GM21360 (cell line): Measurements from ENCODE around the gene SYNPO2L.
"Not testable (repeated sequence)": the region's sequence is repeated elsewhere in the genome, so short reads cannot be mapped to it uniquely, and the experiment has no call there.

ENCODE experiments used
- ATAC-seq: cut with Tn5 transposase; IDR thresholded peaks from one replicate; pipeline ENCODE4 v1.9.1; 2021; ENCODE audit warnings: mild to moderate bottlenecking, moderate library complexity; ENCODE audit not compliant: unreplicated experiment

SYNPO2L gene

GRCh38 chr10:73655990-73656298, at the start of gene SYNPO2L:
SYNPO2L (minus strand) TSS chr10:73656029; CDS start chr10:73655922, 107 bp downstream.
- ATAC-seq, result no peak

- ATAC-seq, result not testable (repeated sequence)
These were observed 48.1 kb upstream of the SYNPO2L start for GRCh38 chr10:73703924-73704323.

- ATAC-seq, result not testable (repeated sequence)
These were observed 43.0 kb upstream of the SYNPO2L start for GRCh38 chr10:73698819-73699218.

- not testable (repeated sequence) for ATAC-seq
These were observed 41.9 kb upstream of the SYNPO2L start, which contains the start of gene AGAP5 for GRCh38 chr10:73697675-73698159. AGAP5 (minus strand) TSS chr10:73698109; CDS start chr10:73697755, 354 bp downstream.

GRCh38 chr10:73695302-73695701, 39.5 kb upstream of the SYNPO2L start:
- not testable (repeated sequence) for ATAC-seq

- ATAC-seq, result not testable (repeated sequence)
These were observed 34.9 kb upstream of the SYNPO2L start for GRCh38 chr10:73690755-73691154.

GRCh38 chr10:73689596-73689995, 33.8 kb upstream of the SYNPO2L start:
- not testable (repeated sequence) for ATAC-seq

- not testable (repeated sequence) for ATAC-seq
These were observed 31.8 kb upstream of the SYNPO2L start for GRCh38 chr10:73687641-73688040.

- not testable (repeated sequence) for ATAC-seq
These were observed 18.7 kb upstream of the SYNPO2L start for GRCh38 chr10:73674546-73674945.

GRCh38 chr10:73668378-73668777, 12.5 kb upstream of the SYNPO2L start:
- not testable (repeated sequence) for ATAC-seq

GRCh38 chr10:73666153-73666809, 10.5 kb upstream of the SYNPO2L start:
- ATAC-seq, result not testable (repeated sequence)

GRCh38 chr10:73665581-73665980, 9.8 kb upstream of the SYNPO2L start:
- ATAC-seq, result not testable (repeated sequence)

GRCh38 chr10:73664156-73665040, 8.6 kb upstream of the SYNPO2L start:
- not testable (repeated sequence) for ATAC-seq

- ATAC-seq, result not testable (repeated sequence)
These were observed 7.8 kb upstream of the SYNPO2L start for GRCh38 chr10:73663621-73664020.

- ATAC-seq, result not testable (repeated sequence)
These were observed 6.9 kb upstream of the SYNPO2L start for GRCh38 chr10:73662705-73663104.

GRCh38 chr10:73655257-73655989, 406 bp downstream of the SYNPO2L start:
- ATAC-seq, result no peak

GRCh38 chr10:73653701-73654100, 2.1 kb downstream of the SYNPO2L start:
- no peak for ATAC-seq

- ATAC-seq, result no peak
These were observed 2.6 kb downstream of the SYNPO2L start for GRCh38 chr10:73653195-73653594.

- ATAC-seq, result no peak
These were observed 5.1 kb downstream of the SYNPO2L start for GRCh38 chr10:73650537-73651331.

GRCh38 chr10:73649876-73650536, 5.8 kb downstream of the SYNPO2L start:
- no peak for ATAC-seq
